ENCODE measurements around the gene APOA4. TPM values are rescaled to one million over a fixed set of nuclear protein-coding genes. Genes with fewer than 3 reads are reported as not detected.

The APOA4 gene
- polyA plus RNA-seq, 1 of the 3 experiments (the other 2 are of a cell fraction), result not detected

- POLR2A ChIA-PET, result no interaction called here
- Histone ChIP-seq H3F3A (replicated peaks; ENCODE audit: insufficient read depth) (no peaks in the 10 kb centered on the region), H3K27me3 (ENCODE audit: insufficient read depth) (no peaks in the 10 kb centered on the region), H3K4me3 (ENCODE audit: low read depth in 2 of 2, low read length in 1 of 2) (no peak overlapping the region), H3K4me2 (no peak overlapping the region), H2AFZ (ENCODE audit: low read depth) (no peak overlapping the region), H3K27ac (ENCODE audit: low read depth in 2 of 2, low read length in 1 of 2) (no peak overlapping the region), H3K9me3 (no peaks in the 10 kb centered on the region), H4K20me1 (ENCODE audit: insufficient read depth) (no peaks in the 10 kb centered on the region), H3K79me2 (ENCODE audit: insufficient read depth) (no peaks in the 10 kb centered on the region), H3K9me2 (no peaks in the 10 kb centered on the region), H3K36me3 (replicated peaks in 1 of 2; ENCODE audit: control insufficient read depth in 1 of 2, insufficient read depth in 2 of 2, low read length in 1 of 2) (peaks cover 8 to 42% of the 10 kb centered on the region in 2 experiments), H3K4me1 (ENCODE audit: control insufficient read depth in 1 of 2, insufficient read depth in 2 of 2, low read depth in 1 of 2, low read length in 1 of 2) (peaks cover 0 to 6% of the 10 kb centered on the region in 2 experiments; a peak in 1 of 4 replicates), H3K9ac (no peak overlapping the region)
- CTCF ChIA-PET, result no interaction called here
- TF ChIP-seq SIN3A (IDR thresholded peaks at IDR 0.05; ENCODE audit: borderline replicate concordance, low read depth, low read length) (no peak), RCOR1 (IDR thresholded peaks at IDR 0.05; ENCODE audit: low read length) (no peak), MXI1 (IDR thresholded peaks at IDR 0.05; ENCODE audit: low read depth, low read length) (no peak), SMC3 (IDR thresholded peaks at IDR 0.05; ENCODE audit: low read depth, low read length) (no peak), IRF3 (IDR thresholded peaks at IDR 0.05; ENCODE audit: low read depth, low read length) (no peak), GATA2 (CRISPR knock-in tag; IDR thresholded peaks at IDR 0.05) (no peak), FOSL2 (IDR thresholded peaks at IDR 0.05; ENCODE audit: borderline replicate concordance, low read depth) (no peak), FOXM1 (IDR thresholded peaks at IDR 0.05; ENCODE audit: low read depth) (no peak), REST (IDR thresholded peaks at IDR 0.05; ENCODE audit: low read depth, low read length) (no peak), FOXJ3 (CRISPR knock-in tag; IDR thresholded peaks at IDR 0.05) (no peak), RAD21 (IDR thresholded peaks at IDR 0.05; ENCODE audit: low read length) (no peak), RFX5 (IDR thresholded peaks at IDR 0.05; ENCODE audit: low read length) (no peak), EZH2phosphoT487 (IDR thresholded peaks at IDR 0.05; ENCODE audit: borderline replicate concordance, low read depth) (no peak), JUND (IDR thresholded peaks at IDR 0.05) (no peak), RXRA (IDR thresholded peaks at IDR 0.05; ENCODE audit: borderline replicate concordance, low read depth) (no peak), POLR2AphosphoS5 (IDR thresholded peaks at IDR 0.05; ENCODE audit: low read depth, low read length) (no peak), USF1 (IDR thresholded peaks at IDR 0.05; ENCODE audit: borderline replicate concordance, low read depth) (no peak), CHD2 (IDR thresholded peaks at IDR 0.05; ENCODE audit: low read length, partially characterized antibody) (no peak)
- WGBS (ENCODE audit: low lambda C conversion rate), result 87% methylated on average over 3 of the region's 4 CpGs
- no peak for DNase-seq
Measured at GRCh38 chr11:116842909-116843308, 19.8 kb upstream of the APOA4 start.

Data from SK-N-SH (cell line).